ENCODE results near the gene PTPN22.

Gene PTPN22

GRCh38 chr1:113887402-113888175 lies 16.1 kb upstream of the PTPN22 start, which contains the start of gene BCL2L15:
Gene BCL2L15 (minus strand): TSS chr1:113887581. CDS start chr1:113887375, 206 bp downstream.
- no peak for DNase-seq (ENCODE audit: low read depth, low spot score)

DNA sequence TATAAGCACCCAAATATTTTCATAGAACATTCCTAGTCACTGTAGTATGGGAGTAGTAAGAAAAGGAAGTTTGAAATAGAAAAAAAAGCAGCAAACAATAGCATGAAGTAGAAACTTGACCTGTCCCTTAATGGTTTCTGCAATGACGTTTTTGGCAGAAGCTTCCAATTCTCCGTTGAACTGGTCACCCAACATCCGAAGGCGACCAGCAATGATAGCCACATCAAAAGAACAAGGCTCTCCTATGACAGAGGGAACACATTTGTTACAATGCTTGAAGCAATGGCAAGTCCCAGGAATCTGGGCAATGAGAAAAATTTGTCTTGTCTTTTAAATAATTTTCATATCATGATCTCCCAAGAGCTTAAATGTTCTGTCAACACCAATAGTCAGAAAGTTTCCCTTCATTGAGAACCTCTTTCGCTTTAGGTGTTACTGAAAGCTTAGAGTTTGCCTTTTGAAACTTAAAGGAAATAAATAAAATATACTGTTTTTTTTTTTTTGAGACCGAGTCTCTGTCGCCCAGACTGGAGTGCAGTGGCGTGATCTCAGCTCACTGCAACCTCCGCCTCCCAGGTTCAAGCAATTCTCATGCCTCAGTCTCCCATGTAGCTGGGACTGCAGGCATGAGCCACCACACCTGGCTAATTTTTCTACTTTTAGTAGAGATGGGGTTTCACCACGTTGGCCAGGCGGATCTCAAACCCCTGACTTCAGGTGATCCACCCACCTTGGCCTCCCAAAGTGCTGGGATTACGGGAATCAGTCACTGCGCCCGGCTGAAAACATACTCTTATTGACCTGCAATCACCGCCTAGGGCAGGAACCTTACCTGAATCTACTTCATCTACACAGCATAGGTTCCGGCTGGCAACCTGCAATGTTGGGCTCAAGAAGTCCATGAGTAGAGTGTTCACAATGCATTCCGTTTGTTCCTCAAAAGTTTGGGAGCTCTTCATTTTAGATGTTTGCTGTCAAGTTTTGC lies 15.2 kb upstream of the PTPN22 start:
- DNase-seq (ENCODE audit: low read depth, low spot score), result no peak

DNA sequence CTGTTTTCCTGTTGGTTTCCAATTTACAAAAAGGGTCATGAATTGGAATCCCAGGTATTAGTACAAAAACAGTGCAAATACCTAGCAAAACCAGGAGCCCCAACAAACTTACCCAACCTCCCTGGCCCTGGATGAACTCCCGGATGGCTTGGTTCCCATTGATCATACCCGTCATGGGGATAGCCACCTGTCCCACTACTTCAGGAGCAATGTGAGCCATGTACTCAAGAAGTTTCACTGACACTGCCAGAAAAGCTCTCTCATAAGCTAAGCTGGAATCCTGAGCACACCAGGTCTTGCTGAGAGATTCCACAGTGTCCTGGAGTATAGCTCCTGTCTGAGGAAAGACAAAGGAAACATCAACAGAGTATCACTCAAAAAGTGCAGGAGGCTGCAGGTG lies 10.1 kb upstream of the PTPN22 start:
- no peak for DNase-seq (ENCODE audit: low read depth, low spot score)

GRCh38 chr1:113879739-113880038 lies 8.2 kb upstream of the PTPN22 start:
- no peak for DNase-seq (ENCODE audit: low read depth, low spot score)

DNA sequence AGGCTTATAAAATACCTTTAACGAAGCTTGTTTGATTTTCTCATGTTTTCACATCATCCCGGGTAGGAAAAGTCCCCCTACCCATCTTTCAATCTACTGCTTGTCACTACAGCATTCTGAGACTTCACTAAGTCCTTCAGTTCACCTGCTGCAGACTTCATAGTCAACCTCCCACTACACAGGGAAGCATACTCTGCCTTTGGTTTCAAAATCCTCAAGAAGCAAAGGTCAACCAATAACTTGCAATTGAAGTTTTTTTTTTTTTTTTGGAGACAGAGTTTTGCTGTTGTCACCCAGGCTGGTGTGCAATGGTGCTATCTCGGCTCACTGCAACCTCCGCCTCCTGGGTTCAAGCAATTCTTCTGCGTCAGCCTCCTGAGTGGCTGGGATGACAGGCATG lies 4.7 kb upstream of the PTPN22 start:
- no peak for DNase-seq (ENCODE audit: low read depth, low spot score)

GRCh38 chr1:113875714-113876113 lies 4.2 kb upstream of the PTPN22 start:
- DNase-seq (ENCODE audit: low read depth, low spot score), result no peak

DNA sequence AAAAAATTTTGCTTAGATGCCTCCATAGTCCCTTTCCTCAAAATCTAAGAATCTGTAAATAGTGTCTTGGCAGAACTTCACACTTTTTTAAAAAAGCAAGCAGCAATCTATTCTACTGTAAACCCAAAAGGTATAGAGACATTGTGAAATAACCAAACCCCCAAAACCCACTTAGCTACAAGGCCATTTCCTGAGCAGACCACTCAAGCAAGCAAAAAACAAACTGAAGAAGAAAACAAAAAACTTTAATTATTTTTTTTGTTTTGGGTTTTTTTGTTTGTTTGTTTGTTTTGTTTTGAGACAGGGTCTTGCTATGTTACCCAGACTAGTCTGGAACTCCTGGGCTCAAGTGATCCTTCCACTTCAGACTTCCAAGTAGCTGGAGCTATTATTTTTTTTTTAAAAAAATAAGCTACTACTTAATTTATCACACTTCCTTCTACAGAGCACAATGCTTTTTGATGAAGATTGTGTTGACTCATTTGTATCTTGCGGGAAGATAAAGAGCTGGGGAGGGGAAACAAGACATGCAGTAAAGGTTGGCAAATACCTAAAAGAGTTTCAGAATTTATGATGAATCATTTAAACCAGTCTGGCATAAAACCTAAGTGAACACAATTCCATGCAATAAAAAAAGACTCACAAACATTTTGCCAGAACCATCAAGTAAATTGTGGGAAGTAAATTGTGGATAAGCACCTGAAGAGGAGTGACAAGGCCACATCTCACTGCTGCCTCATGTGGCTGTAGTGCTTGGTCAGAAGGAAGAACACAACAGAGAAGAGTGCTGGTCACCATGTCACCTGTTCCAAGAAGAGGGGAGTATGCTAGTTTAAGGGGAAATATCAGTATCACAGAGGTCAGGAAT lies 2.7 kb upstream of the PTPN22 start:
- no peak for DNase-seq (ENCODE audit: low read depth, low spot score)

DNA sequence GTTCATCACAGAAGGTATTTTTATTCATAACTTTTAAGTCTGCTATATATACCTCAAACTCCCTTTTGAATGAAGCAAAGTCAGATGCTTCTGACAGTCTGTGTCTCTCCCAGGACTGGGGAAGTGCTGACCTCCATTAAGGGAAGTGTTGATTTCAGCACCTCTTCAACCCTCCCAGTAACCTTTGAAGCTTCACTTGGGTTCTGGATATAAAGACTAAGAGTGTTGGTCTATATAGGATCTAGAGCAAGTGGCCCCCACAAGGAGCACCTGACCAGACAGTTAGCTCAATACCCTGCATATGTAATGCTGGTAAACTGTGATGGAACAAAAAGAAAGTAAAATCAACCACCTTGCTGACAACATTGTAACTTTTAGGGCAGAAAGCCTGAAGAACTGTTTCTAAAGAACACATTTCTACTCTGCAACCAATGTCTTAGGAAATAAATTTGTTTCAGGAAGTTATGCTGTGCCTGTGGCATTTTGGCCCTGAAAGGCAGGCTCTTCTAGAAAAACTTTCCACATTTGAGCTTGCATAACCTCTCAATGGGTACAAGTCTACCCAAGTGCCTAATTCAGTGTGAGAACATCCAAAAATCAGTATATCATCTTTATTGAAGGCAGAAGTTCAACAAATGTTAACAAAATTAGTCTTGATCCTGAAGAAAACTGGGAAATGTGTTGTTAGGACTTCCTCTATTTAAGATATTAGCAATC lies 865 bp upstream of the PTPN22 start:
- no peak for DNase-seq (ENCODE audit: low read depth, low spot score)

DNA sequence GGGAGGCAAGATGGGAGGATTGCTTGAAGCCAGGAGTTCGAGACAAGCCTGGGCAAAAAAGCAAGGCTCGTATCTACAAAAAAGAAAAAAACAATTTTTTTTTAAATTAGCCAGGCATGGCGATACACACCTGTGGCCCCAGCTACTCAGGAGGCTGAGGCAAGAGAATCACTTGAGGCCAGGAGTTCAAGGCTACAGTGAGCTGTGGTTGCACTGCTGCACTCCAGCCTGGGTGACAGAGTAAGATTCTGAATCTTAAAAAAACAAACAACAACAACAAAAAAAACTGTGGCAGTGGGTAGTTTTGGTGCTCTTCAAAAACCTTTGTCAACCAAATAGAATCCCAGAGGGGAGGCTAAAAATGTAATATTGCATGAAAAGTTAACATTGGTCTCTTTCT lies 734 bp downstream of the PTPN22 start:
- DNase-seq (ENCODE audit: low read depth, low spot score), result no peak

GRCh38 chr1:113868387-113869083 lies 3.0 kb downstream of the PTPN22 start:
- no peak for DNase-seq (ENCODE audit: low read depth, low spot score)

DNA sequence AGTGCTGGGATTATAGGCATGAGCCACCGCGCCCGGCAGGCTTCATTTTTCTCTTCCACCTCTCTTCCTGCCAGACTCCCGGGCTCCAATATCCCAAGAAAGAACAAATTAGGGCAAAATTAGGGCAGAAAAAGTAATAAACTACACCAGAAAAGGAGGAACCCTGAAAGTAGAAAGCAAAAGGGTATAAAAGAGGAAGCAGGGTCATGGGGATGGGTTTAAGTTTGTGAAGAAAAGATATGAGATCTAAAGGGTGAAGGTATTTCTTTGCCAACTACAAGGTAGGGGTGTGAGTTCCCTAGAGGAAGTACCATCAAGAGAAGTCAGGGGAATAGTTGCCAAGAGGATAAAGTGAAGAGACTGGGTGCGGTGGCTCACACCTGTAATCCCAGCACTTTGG lies 9.9 kb downstream of the PTPN22 start:
- no peak for DNase-seq (ENCODE audit: low read depth, low spot score)

GRCh38 chr1:113860891-113861290 lies 10.6 kb downstream of the PTPN22 start:
- DNase-seq (ENCODE audit: low read depth, low spot score), result peak; percentile 28

DNA sequence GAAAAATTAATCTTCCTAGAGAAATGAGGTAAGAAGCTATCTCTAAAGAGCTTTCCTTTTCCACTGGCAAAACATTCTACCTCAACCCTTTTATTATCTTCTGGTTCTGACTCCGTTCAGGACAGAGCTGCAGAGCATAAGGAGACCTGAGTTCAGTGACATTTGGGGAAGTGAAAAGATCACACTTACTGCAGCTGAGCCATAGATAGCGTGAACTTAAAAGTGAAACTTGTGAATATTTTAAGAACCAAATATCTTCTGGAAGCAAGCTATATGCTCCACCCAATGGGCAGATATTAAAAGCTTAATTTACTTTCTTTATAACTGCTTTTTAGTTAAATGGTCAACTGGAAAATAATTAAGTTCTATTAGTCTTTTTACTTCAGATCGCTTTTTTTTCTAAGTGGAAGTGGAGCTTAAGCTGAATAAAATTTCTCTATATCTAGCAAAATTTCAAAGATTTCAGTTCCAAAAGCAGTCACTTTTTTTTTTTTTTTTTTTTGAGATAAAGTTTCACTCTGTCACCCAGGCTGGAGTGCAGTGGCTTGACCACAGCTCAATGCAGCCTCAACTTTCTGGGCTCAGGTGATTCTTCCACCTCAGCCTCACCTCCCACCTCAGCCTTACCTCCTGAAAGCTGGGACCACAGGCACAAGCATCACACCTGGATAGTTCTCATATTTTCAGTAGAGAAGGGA lies 11.9 kb downstream of the PTPN22 start:
- DNase-seq (ENCODE audit: low read depth, low spot score), result no peak

DNA sequence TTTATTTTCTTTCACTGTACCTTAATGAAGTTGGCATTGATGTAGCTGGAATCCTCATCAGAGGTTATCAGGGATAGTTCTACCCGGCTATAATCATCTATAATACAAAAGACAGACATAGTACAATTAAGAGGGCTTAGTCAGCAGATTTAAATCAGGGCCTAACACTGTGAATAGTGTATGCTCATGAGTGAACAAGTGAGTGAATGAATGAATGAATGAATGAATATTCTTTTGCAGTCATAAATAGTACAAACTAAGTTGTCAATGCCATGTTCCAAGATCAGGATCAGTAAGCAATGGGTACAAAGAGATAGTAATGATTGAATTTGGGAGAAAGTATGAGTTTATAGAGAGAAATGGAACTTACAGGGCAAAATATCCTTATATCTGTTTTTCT lies 12.5 kb downstream of the PTPN22 start:
- no peak for DNase-seq (ENCODE audit: low read depth, low spot score)

- DNase-seq (ENCODE audit: low read depth, low spot score), result no peak
Observed at GRCh38 chr1:113858418-113858817, 13.1 kb downstream of the PTPN22 start.

GRCh38 chr1:113857776-113858175 lies 13.7 kb downstream of the PTPN22 start:
- DNase-seq (ENCODE audit: low read depth, low spot score), result no peak

DNA sequence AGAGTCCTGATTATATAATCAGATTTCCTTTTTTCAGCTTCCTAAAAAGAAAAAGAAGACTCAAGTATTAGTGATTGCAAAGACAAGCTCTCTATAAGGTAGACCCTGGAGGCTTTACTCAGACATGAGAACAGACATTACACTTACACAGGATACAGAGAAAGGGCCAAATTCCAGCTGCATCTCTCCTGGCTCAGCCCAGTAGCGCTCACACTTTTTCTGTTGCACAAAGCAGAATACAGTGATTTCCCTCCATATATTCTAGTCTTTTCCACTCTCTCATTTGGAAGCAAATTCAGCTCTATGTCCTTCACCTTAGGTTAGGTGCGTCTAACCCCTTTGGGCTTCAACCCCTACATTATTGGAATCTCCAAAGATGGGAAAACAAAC lies 15.1 kb downstream of the PTPN22 start:
- DNase-seq (ENCODE audit: low read depth, low spot score), result no peak

GRCh38 chr1:113855630-113856400 lies 15.7 kb downstream of the PTPN22 start:
- no peak for DNase-seq (ENCODE audit: low read depth, low spot score)

- no peak for DNase-seq (ENCODE audit: low read depth, low spot score)
Observed at GRCh38 chr1:113854234-113854633, 17.3 kb downstream of the PTPN22 start.

All from smooth muscle cell of the brain vasculature (primary cell).